NB4 (cell line): ENCODE results near the gene PGM3.

Source experiments
- MYC ChIP-seq: IDR thresholded peaks from 2 replicates; pipeline ENCODE4 v1.6.1; 2011; ENCODE audit warnings: low read depth, low read length
- POLR2A ChIP-seq: IDR thresholded peaks from 2 replicates; pipeline ENCODE4 v1.6.1; 2011; ENCODE audit warnings: mild to moderate bottlenecking; ENCODE audit not compliant: insufficient read length; ENCODE audit errors: extremely low read depth
- TF ChIP-seq, protein P1 (sequence below): IDR thresholded peaks from one replicate; pipeline ENCODE4 v1.5.1; 2012; ENCODE audit warnings: low read depth, low read length

DNA sequence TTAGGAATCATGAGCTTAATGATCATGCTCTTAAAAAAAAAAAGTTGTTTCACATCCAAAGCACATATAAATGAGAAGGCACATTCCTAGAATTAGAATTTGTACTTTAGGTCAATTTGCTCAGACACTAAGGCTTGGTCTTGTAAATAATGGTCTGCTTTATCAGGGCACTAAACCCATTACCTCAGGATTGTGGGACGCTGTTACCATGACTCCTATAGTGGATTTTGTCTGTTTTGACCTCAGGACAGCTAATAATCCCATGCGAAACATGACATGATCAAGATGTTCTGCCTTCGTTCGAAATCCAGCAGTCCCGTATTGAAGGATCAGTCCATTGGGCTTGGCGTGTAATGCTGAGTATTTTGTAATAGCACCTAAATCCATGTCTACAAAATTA, 2.4 kb downstream of the PGM3 start:
- TF ChIP-seq, protein P1, sequence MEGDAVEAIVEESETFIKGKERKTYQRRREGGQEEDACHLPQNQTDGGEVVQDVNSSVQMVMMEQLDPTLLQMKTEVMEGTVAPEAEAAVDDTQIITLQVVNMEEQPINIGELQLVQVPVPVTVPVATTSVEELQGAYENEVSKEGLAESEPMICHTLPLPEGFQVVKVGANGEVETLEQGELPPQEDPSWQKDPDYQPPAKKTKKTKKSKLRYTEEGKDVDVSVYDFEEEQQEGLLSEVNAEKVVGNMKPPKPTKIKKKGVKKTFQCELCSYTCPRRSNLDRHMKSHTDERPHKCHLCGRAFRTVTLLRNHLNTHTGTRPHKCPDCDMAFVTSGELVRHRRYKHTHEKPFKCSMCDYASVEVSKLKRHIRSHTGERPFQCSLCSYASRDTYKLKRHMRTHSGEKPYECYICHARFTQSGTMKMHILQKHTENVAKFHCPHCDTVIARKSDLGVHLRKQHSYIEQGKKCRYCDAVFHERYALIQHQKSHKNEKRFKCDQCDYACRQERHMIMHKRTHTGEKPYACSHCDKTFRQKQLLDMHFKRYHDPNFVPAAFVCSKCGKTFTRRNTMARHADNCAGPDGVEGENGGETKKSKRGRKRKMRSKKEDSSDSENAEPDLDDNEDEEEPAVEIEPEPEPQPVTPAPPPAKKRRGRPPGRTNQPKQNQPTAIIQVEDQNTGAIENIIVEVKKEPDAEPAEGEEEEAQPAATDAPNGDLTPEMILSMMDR, result no peak
- TF ChIP-seq POLR2A (no peak), MYC (no peak)
